GM19372 (cell line): ENCODE measurements around the gene LHX2.

ENCODE experiments used
- ATAC-seq: cut with Tn5 transposase; IDR thresholded peaks from one replicate; pipeline ENCODE4 v1.9.1; 2021; ENCODE audit warnings: mild to moderate bottlenecking, low read depth, moderate library complexity; ENCODE audit not compliant: unreplicated experiment

Gene LHX2

DNA sequence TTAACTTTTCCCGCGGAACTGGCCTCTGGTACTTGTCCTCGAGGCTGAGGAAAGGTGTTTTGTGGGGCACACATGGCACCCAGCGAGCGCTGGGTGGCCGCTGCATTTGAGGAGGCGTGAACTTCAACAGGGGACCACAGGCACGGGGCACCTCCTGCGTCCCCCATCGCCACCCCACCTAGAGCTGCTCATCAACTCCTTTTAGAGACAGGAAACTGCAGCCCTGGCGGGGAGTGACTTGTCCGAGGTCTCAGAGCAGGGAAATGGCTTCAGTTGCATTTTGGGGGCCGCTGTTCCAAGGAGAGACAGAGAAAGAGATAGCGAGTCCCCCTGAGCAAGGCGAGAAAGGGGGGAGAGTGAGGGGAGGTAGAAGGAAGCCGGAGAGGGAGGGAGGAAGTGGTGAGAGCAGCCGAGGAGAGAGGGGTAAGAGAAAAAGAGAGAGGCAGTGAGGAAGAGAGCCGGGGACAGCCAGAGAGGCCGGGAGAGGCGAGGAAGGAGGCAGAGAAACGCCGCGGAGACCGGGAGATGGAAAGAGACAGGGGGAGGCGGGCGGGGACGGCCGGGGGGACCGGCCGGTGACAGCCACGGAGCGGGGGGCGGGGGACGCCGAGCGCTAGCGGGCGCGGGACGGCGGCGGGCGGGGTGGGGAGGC, 12.5 kb upstream of the LHX2 start:
- no peak for ATAC-seq

DNA sequence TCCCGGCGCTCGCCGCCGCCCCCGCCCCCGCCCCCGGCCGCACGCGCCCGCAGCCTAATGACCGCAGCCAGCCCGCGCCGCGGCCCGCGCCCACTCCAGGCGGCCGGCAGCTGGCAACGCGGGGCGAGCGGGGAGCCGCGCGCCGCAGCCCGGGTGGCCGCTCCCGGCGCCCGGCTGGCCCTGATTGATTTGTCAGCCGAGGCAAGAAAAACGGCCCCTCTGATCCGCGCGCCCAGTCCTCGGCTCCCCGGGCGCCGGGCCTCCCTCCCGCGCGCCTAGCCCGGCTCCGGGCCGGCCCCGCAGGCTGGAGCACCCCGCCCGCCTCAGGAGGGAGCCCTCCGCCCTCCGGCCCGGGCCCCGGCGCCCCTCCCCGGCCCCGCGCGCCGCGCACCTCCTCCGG, 11.9 kb upstream of the LHX2 start:
- no peak for ATAC-seq

DNA sequence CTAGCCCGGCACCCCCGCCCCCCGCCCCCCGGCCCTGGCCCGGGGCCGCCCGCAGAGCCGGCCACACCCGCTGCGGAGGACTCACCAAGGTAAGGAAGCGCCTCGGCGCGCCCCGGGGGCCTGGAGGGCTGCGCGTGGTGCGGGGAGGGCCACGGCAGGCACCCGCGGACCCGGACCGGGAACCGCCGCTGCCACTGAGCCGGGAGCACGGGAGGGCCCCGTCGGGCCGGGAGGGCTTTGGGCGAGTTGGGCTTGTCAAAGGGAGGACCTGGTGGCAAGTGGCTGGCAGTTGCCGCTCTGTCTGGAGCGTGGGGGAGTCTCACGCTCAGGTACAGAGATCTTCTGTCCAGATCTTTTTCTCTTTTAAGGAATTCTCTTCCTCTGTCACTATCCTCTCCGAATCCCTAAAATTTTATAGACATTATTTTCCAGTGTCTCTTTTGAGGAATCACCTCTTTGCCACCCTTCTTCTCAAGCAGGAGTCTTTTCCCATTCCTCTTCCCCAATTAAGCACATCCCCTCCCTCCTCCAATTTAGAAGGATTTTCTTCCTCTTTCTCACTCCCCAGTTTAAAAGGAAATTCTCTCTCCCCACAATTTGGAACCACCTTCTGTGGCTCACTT, 11.3 kb upstream of the LHX2 start:
- ATAC-seq = no peak

DNA sequence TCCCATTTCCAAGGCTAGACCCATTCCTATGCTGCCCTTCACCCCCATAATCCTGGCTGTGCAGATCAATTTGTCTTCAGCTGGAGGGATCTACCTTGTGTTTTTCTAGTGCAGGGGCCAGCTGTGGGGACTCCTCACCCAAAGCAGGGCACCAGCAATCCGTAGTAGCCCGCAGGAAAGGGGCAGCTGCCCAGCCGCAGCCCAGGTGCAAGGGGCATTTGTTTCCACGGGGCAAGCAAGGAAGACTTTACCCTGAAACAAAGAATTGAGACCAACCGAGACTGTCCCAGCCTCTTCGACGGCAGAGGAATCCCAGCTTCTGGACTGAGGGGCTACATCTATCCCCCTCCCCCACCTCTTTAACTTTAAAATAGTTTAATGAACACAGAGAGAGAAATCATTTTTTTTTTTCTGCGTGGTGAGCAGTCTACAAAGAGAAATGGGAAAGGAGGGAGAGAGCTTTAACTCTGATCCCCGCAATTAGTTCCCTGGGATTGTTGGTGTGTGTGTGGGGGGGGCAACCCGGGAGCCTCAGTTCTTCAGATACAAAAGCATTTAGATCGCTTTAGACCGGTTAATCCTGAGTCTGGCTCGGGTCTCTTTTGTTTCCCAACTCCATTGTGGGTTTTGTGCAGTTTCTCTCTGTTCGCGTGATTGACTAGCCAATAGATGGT, 10.6 kb upstream of the LHX2 start:
- no peak for ATAC-seq

DNA sequence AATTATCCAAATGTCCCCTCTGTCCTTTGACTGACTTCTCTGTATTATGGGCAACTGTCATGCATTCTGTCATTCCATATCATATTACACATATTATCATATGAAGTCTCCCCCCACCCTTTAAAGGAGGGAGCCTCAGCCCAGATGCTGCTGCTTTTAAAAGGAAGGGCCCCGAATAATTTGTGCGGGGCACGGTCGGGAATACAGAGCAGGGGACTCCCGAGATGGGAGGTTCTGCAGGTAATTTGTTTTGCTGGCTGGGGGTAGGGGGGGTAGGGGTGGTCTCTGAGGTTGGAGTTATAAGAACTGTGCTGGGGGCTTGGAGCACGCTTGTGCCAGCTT, 10.1 kb upstream of the LHX2 start:
- no peak for ATAC-seq

DNA sequence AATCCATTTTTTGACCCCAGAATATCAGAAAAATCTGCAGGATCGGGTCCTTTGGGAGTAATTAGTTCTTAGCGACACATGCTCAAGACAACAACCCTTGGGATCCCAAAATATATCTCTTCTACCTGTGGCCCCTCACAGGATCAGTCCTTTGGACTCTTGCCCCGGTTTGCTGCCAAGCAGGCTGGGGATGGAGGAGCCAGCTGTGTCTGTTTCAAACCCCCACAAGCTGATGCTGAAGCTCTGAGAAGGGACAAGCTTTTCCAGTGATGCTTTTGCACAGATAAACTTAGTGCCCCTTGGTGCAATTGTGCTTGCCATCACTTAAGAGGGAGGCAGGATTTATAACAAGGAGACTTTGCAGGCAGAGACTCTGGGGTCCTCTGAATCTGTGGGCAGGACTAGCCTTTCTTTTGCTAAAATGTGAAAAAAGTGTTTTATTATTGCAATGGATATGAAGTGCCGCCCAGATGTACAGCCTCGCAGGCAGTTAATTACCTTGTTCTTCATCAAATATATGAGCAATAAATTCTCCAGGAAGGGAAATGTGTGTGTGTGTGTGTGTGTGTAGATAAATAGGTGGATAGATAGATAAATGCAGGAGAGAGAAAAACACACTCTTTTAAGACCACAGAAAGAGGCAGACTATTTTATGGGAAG, 9.6 kb upstream of the LHX2 start:
- no peak for ATAC-seq

DNA sequence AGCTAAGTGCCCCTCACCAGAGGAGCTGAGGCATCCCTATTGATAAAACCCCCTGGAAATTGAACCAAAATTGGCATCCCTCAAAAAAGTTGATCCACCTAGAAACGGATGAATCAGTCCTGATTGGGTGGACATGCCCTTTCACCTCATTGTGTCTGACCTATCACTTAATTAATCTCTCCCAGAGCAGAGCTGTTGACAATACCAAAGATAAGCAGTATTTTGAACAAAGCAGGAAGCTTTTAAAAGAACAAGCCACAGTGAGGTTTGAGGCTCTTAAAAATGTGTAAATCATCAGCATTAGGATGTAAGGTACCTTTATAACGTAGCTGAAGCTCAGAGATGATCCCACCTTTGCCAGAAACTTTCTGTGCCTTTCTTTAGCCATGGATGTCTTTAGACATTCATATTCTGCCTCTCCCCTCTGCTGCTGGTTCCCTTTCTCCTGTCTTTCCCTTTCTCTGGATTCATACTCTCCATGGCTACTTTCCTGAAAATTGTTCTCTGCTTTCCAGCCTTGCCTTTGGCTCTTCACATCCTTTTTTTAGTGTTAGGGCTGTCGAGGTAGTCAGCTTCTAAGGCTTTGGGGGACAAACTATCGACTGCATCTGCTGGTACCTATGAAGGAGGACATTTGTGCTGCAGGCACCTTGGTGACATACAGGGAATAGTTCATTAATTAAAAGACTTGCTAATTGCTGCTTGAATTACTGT, 7.8 kb upstream of the LHX2 start:
- no peak for ATAC-seq

DNA sequence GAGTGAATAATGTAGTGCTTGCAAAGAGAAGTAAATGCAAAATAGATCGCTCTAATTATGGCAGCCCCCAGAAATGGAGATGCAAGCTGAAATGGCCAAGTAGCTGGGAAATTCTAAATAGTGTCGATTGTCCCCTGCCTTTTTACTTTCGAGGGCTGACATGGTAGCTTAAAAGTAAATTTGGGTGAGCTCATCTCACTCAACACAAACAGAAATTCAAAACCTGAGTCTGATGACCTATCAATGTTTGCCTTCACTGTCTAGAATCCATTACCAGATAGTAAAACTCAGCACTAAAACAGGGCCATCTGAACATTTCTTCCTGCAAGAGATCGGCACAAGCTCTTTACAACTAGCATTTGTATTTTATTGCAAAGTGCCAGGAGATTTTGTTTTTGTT, 7.0 kb upstream of the LHX2 start:
- ATAC-seq = no peak

DNA sequence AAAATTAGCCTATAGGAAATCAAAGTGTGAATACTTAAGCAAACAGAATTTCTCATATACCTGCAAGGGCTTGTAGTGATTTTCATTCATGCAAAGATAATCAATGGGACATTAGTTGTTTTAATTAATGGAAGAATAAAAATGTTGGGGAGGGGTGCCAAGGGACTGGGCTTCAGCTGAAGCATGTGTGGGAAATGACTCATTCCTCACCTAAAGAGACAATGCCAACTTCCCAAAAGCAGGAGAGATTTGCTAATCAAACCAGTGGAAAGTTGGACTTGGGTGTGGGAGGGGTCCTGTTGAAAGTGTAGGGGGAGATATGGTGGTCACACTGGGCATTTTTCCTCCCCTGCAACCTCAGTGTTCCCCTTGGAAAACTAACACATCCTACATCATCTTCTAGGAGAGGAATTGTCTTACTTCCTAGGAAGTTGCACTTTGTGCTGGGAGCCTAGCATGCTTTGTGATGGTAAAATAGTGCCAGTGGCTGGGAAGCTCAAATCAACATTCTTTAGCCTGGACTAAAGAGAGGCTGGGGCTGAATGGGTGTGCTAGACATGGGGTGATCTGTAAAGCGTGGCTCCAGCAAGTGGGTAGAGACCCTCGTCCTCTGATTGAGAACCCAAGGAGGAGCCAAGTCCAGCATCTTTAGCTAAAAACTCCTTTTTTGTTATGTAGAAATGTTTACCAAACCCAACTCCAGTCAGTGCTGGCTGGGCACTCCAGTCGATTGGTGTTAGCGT, 6.4 kb upstream of the LHX2 start:
- no peak for ATAC-seq

DNA sequence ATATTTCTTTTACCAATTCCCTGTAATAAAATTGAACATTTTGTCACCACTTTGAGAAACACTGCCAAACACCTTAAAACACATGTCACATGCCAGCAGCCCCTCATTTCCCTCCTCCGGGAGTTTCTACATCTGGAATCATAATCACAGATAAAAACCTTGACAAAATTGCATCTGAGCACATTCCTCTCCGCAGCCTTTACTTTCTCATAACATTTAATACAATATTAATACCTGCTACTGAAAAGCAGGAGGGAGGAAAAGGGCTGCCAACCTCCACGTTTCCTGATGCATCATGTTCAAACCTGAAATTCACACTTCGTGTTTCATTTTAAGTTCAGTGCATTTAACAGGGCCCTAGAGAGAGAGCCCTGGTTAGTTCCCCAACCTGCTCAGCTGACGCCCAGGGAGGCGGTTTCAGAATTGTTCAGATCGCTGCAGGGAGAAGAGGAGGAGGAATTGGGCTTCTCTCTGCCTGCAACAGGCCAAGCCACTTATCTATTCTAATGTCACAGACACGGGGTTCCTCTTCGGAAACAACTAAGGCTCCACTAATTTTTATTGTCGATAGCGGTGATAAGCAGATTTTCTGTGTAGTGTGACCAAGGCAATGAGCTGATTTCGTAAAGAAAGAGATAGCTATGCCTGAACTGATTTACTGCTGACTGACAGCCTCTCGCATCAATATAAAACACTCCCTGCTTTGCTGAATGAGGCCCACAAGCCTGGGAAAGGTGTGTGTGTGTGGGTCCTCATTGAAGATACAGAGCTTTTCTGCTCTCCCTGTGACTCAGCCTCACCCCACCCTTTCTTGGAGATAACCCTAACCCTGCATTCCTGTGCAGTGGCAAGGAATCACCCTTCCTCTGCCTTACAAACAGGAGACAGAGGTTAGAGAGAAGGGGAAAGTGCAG, 4.9 kb upstream of the LHX2 start:
- no peak for ATAC-seq

DNA sequence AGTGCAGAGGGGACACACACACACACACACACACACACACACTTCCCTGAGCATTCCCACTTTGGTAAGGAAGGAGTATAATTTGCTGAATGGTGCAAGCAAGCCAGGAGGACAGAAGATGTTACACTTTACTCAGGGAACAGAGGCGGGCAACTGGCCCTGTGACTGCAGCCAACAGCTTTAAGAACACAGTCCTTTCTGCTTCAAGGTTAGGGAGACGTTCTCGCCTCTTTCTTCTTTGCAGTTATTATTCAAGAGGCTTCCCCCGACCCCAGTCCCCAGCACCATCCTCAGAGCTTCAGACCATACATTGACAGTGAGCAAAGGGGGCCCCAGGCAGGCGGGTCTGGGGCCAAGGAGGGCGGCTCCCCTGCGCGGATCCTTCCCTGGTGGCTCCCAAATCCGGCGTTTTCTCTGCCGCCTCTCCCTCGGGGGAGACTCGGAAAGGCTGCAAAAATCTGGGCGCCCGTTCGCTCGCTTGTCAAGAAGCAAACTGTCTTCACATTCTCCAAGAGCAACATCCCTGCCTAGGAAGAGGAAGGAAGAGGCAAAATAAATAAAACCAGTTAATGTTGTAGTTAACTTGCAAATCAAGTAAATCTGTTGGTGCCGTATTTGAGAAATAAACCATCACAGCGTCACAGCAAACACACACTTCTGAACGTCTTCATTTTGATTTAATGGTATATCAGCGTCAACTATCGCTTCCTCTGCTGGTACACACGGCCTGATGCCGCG, 3.8 kb upstream of the LHX2 start:
- no peak for ATAC-seq

DNA sequence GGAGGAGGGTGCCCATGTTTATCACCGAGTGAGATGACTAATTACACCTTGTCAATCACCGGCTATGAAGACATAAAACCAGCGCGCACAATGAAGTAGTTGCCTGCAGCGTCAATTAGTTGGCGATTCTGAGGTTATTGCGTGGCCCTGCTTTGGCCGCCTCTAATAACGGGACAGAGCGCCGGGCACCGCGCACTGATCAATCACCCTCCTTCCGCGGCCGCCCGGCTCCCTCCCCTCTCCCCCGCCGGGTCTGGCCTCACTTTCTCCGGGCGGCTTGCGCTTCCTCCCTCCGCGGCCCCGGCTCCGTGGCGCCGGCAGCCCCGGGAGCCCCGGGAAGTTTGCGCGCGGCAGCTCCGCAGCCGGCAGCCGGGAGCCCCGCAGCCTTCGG, 3.3 kb upstream of the LHX2 start:
- ATAC-seq = no peak

DNA sequence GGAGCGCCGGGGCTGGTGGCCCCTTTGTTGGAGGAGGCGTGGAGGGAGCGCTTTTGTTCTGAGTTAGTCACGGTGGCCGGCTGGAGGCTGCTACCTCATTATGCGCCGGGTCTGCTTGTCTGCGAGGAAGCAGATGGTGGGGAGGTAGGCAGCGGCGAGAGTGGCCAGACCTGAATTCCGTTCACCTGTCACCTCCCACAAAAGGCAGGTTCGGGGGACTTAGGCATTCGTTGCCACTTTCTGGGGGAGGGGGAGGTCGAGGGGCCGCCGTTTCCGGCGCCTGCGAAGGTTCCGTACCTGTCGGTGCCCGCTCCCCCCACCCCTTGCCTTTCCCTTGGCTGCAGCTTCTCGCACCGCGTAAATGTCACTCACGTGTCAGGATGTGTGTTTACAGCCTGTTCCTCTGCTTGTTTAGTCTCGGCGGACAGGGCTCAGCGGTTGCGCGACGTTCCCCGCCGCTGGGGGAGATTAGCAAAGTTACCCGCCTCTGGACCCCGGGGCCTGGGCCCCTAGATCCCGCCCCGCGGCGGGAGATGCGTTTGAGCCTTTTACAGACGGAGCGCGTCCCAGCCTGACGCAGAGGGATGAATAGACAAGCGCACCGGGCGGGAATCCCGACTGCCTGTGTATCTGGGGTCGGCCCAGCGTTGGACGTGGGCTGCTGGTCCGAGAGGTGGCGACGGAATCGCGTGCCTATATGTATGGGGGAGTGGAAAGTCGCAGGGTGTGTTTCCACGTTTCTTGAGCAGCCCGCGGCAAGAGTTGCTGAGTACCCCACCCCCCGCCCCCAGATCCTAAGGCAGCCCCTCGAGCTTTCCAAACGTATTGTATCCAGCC, 2.7 kb upstream of the LHX2 start:
- no peak for ATAC-seq

DNA sequence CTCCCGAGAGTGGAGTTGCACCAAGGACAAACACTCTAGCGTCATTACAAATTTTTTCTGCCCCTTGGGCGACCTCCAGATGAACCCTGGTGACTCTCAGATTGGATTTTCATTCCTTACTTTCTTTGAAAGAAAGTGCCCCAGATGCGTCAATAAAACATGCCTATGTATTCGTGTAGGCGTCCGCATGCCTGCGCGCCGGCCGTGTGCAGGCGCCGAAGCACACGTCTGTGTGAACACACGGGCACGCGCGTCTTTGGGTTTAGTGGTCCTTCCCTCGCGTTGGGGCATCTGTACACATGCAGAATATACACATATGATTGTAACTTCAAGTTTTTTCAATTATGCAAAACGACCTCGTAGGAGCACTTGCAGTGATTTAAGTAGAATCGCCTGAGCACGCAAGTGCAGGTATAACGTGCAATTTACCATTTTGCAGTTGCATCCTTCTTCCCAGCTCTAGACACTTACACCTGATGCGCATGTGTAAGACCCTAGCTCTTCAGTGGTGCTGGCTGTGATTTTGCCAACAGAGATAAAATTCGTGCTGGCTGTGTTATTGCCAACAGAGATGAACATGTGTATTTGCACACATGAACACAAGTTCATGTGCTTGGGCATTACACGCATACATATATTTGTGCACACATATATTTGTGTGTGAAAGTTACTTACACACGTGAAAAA, 1.9 kb upstream of the LHX2 start:
- ATAC-seq = no peak

DNA sequence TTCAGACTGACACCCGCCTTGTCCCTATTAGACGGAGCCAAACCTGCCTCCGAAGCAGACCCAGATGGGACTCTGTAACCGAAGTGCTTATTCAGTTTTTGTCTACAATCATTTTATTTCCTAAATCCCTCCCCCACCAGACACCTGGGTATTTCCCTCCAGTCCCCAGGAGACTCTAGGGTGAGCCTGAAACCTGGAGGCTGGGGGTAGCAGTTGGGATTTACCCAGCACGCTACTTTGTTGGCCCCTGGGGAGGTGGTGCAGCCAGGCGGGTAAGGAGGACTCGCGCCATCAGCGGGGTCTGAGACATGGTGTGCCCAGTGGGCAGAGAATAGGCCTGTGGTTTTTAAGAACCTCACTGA, 1.3 kb upstream of the LHX2 start:
- no peak for ATAC-seq

DNA sequence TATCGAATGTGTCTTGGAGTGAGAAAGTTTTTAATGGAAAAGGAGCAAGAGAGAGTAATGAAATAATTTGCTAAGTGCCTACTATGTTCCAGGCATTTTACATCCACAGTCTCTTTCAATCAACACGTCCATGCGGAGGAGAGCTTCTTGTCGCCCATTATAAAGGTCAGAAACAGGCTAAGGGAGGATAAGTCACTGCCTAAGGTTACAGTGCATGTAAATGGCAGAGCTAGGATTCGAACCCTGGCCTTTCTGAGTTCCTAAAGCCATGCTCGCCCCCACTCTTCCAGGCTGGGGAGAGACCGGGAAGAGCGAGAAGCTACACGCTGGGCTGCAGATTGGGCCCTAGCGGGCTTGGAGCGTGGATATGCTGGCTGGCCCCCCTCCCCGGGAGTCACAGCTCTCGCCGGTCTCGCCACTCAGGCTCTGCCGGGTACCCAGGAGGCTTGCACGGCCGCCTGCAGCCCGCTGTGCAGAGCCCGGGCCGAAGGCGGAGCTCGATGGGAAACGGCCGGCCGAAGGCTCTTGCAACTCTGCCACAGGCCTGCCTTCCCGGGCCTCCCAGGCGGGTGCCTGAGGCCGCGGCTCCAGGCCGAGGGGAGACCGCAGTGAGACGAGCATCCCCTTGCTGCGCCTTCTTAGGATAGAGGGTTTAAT, 775 bp upstream of the LHX2 start:
- ATAC-seq = no peak
